Breast epithelium (tissue), 4 donors: ENCODE data around the gene WDR47. TPM values are rescaled to one million over a fixed set of nuclear protein-coding genes. Genes with fewer than 3 reads are reported as not detected.
A peak's percentile ranks its signal among the peaks of the same experiment; 100 is the strongest.
"Not testable (repeated sequence)": the region's sequence is repeated elsewhere in the genome, so short reads cannot be mapped to it uniquely, and the experiment has no call there.

Source experiments
- DNase-seq, 2 donors: peaks; one replicate each; pipeline ENCODE4 v3.0.0-alpha.2; 2019; ENCODE audit warnings: low spot score in 2 of 2
- H3K27ac ChIP-seq, 2 donors: fragments of 200-600 bp; sonication (generic) in 1 of 2; one replicate each; pipeline ENCODE4 v1.5.1; 2016 to 2019; ENCODE audit warnings: mild to moderate bottlenecking in 1 of 2
- H3K27me3 ChIP-seq, 2 donors: fragments of 200-600 bp; sonication (generic) in 1 of 2; one replicate each; pipeline versions ENCODE4 v1.5.1 to v1.6.0; 2017 to 2019; ENCODE audit warnings: control low read depth in 1 of 2, mild to moderate bottlenecking in 1 of 2
- H3K36me3 ChIP-seq: fragments of 200-600 bp; one replicate; pipeline ENCODE4 v1.5.1; 2019
- H3K4me1 ChIP-seq, 2 donors: fragments of 200-600 bp; sonication (generic); one replicate each; pipeline ENCODE4 v1.5.1; 2016 to 2019; ENCODE audit warnings: control low read depth in 1 of 2
- H3K4me3 ChIP-seq, 3 donors: fragments of 200-600 bp; sonication (generic); 1 replicate in 2 of 3; 2 replicates in 1 of 3; pipeline ENCODE4 v1.5.1; 2016 to 2019; ENCODE audit warnings: mild to moderate bottlenecking in 3 of 3, moderate library complexity in 2 of 3
- H3K9me3 ChIP-seq, 2 donors: fragments of 200-600 bp; sonication (generic) in 1 of 2; one replicate each; pipeline ENCODE4 v1.5.1; 2016 to 2019; ENCODE audit warnings: control low read depth in 1 of 2
- CTCF ChIP-seq, 3 donors: fragments of 450-650 bp; IDR thresholded peaks; one replicate each; pipeline ENCODE4 v1.5.1; 2016 to 2017; ENCODE audit warnings: antibody characterized with exemption in 3 of 3, mild to moderate bottlenecking in 3 of 3, moderate library complexity in 3 of 3
- POLR2A ChIP-seq: fragments of 450-650 bp; IDR thresholded peaks from one replicate; pipeline ENCODE4 v1.6.1; 2016; ENCODE audit warnings: antibody characterized with exemption, mild to moderate bottlenecking, moderate library complexity
- POLR2AphosphoS5 ChIP-seq, 3 donors: sonication (generic); formaldehyde crosslinking; IDR thresholded peaks; one replicate each; pipeline ENCODE4 v1.6.1; 2017; ENCODE audit warnings: antibody characterized with exemption in 3 of 3
- intact Hi-C: fragments of 100-400 bp; cut with DNase I; formaldehyde crosslinking; loops from one replicate; pipeline ENCODE4 v1.15.1; 2023; ENCODE audit warnings: low total_unique reads
- total RNA-seq, 3 donors: library from RNA; depleted of rRNA; stranded (reverse); fragments of >200 nt; gene quantifications; one replicate each; pipeline ENCODE4 v1.1.0, GENCODE V29; 2016

The WDR47 gene
- total RNA-seq, 3 donors from 2014 or later: 12.3 to 16.8 (median 13.8) TPM

- Histone ChIP-seq H3K36me3 (no peaks in the 10 kb centered on the region), H3K9me3 (no peaks in the 10 kb centered on the region), H3K27ac (no peak overlapping the region), H3K27me3 (no peaks in the 10 kb centered on the region), H3K4me3 (peak overlapping the region; percentile 94 to 99 (median 99)), H3K4me1 (no peaks in the 10 kb centered on the region)
- intact Hi-C loops: no loop called here
- TF ChIP-seq POLR2A (no peak), POLR2AphosphoS5 (IDR thresholded peaks at IDR 0.05) (no peak), CTCF (IDR thresholded peaks at IDR 0.05) (no peak)
- no peak for DNase-seq
These were observed 1.3 kb downstream of the WDR47 start for GRCh38 chr1:109040627-109040988.

- no peak for DNase-seq
- intact Hi-C loops: no loop called here
- no peaks in the 10 kb centered on the region for H3K36me3 ChIP-seq
- H3K4me3 ChIP-seq: no peak overlapping the region
- no peaks in the 10 kb centered on the region for H3K27me3 ChIP-seq
- H3K27ac ChIP-seq: no peak overlapping the region
- no peaks in the 10 kb centered on the region for H3K4me1 ChIP-seq
- no peaks in the 10 kb centered on the region for H3K9me3 ChIP-seq
- no peak for TF ChIP-seq CTCF (IDR thresholded peaks at IDR 0.05)
- TF ChIP-seq POLR2AphosphoS5 (IDR thresholded peaks at IDR 0.05): no peak
- no peak for TF ChIP-seq POLR2A
These were observed 7.5 kb downstream of the WDR47 start for GRCh38 chr1:109034382-109034781.

GRCh38 chr1:109029493-109029892 lies 12.4 kb downstream of the WDR47 start:
- H3K27me3 ChIP-seq, H3K36me3 ChIP-seq, H3K4me1 ChIP-seq, H3K9me3 ChIP-seq, H3K27ac ChIP-seq, intact Hi-C loops, H3K4me3 ChIP-seq, DNase-seq: not testable (repeated sequence)

- Histone ChIP-seq H3K27ac (no peak overlapping the region), H3K36me3 (no peaks in the 10 kb centered on the region), H3K27me3 (no peaks in the 10 kb centered on the region), H3K4me3 (no peak overlapping the region), H3K4me1 (no peaks in the 10 kb centered on the region), H3K9me3 (no peaks in the 10 kb centered on the region)
- no peak for TF ChIP-seq POLR2A
- DNase-seq: no peak
- intact Hi-C loops: no loop called here
These were observed 14.1 kb downstream of the WDR47 start for GRCh38 chr1:109027841-109028240.

GRCh38 chr1:109025694-109026093 lies 16.2 kb downstream of the WDR47 start:
- Histone ChIP-seq H3K27ac (no peak overlapping the region), H3K4me3 (no peak overlapping the region), H3K9me3 (no peaks in the 10 kb centered on the region), H3K27me3 (no peaks in the 10 kb centered on the region), H3K4me1 (no peaks in the 10 kb centered on the region), H3K36me3 (no peaks in the 10 kb centered on the region)
- DNase-seq: no peak
- TF ChIP-seq POLR2A: no peak
- TF ChIP-seq CTCF (IDR thresholded peaks at IDR 0.05): no peak
- intact Hi-C loops: no loop called here

DNA sequence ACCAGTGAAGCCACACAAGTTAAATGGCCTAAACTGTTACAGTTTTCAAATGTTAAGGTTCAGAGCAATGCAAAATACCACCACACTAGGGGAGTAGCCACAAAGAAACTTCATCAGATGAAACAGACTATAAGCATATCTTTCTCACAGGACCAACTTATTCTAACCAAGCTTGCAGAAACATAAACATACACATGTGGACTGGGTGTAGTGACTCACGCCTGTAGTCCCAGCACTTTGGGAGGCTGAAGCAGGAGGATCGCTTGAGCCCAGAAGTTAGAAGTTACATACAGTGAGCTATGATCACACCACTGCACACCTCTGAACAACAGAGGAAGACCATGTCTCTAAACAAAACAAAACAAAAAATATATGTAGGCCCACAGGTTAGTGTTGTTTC lies 17.3 kb downstream of the WDR47 start:
- Histone ChIP-seq H3K27me3 (no peaks in the 10 kb centered on the region), H3K9me3 (no peaks in the 10 kb centered on the region), H3K4me1 (no peaks in the 10 kb centered on the region), H3K4me3 (no peak overlapping the region), H3K36me3 (no peaks in the 10 kb centered on the region), H3K27ac (no peak overlapping the region)
- TF ChIP-seq CTCF (IDR thresholded peaks at IDR 0.05): no peak
- TF ChIP-seq POLR2A: no peak
- TF ChIP-seq POLR2AphosphoS5 (IDR thresholded peaks at IDR 0.05): no peak
- intact Hi-C loops: no loop called here
- DNase-seq: no peak
